Caco-2 (cell line): ENCODE results near the gene ADARB2. TPM values are rescaled to one million over a fixed set of nuclear protein-coding genes. Genes with fewer than 3 reads are reported as not detected.

Experiments used
- BruUV-seq: library from RNA; stranded (reverse); fragments of 400-500 nt; replicated peaks from 2 replicates; lab custom pipeline; 2021; lab: Mats Ljungman, UMichigan
- CTCF ChIA-PET: fragments of 300-600 bp; sonication (Branson Sonifier 250); formaldehyde crosslinking; loops from one replicate; lab custom pipeline; 2022; ENCODE audit warnings: antibody characterized with exemption; lab: Charles Lee
- POLR2A ChIA-PET: fragments of 300-600 bp; sonication (Branson Sonifier 250); formaldehyde crosslinking; loops from one replicate; lab custom pipeline; 2022; ENCODE audit warnings: antibody characterized with exemption; lab: Charles Lee
- DNase-seq, 2 experiments: peaks; one replicate each; pipeline versions ENCODE4 v3.0.0 to v3.0.0-alpha.2; 2020 to 2022
- H3K27me3 ChIP-seq: replicated peaks from 2 replicates; pipeline ENCODE4 v1.6.0; 2011; ENCODE audit warnings: low read length; ENCODE audit not compliant: control insufficient read depth, insufficient read depth
- H3K36me3 ChIP-seq: 2 replicates; pipeline ENCODE4 v1.5.1; 2011; ENCODE audit warnings: low read length; ENCODE audit not compliant: control insufficient read depth, insufficient read depth
- H3K4me1 ChIP-seq: fragments of 250-450 bp; sonication (Bioruptor Pico); 2 replicates; pipeline ENCODE4 v1.5.1; 2020; ENCODE audit warnings: mild to moderate bottlenecking
- H3K4me3 ChIP-seq: 2 replicates; pipeline ENCODE4 v1.5.1; 2011; ENCODE audit warnings: low read depth, mild to moderate bottlenecking, control low read depth, low read length
- H3K9me3 ChIP-seq: fragments of 250-450 bp; sonication (Bioruptor Pico); 2 replicates; pipeline ENCODE4 v1.5.1; 2020; ENCODE audit warnings: mild to moderate bottlenecking, moderate library complexity
- H3K27ac Mint-ChIP-seq: one replicate; pipeline ENCODE4 v1.8.0; 2022; ENCODE audit warnings: mixed read lengths; ENCODE audit not compliant: unreplicated experiment
- H3K27me3 Mint-ChIP-seq: one replicate; pipeline ENCODE4 v1.8.0; 2022; ENCODE audit warnings: mixed read lengths; ENCODE audit not compliant: insufficient read depth, unreplicated experiment
- H3K36me3 Mint-ChIP-seq: one replicate; pipeline ENCODE4 v1.8.0; 2022; ENCODE audit warnings: mild to moderate bottlenecking, mixed read lengths; ENCODE audit not compliant: insufficient read depth, unreplicated experiment
- H3K4me1 Mint-ChIP-seq: one replicate; pipeline ENCODE4 v1.8.0; 2022; ENCODE audit warnings: low read depth, mixed read lengths; ENCODE audit not compliant: unreplicated experiment
- H3K4me3 Mint-ChIP-seq: one replicate; pipeline ENCODE4 v1.8.0; 2022; ENCODE audit warnings: mild to moderate bottlenecking, moderate library complexity, mixed read lengths; ENCODE audit not compliant: unreplicated experiment
- H3K9me3 Mint-ChIP-seq: one replicate; pipeline ENCODE4 v1.8.0; 2022; ENCODE audit warnings: mixed read lengths; ENCODE audit not compliant: unreplicated experiment
- CTCF ChIP-seq, 2 experiments: fragments of 200-600 bp in 1 of 2; IDR thresholded peaks; 1 replicate in 1 of 2; 2 replicates in 1 of 2; pipeline versions ENCODE4 v1.5.1 to v1.8.0; 2011 to 2022; ENCODE audit warnings: antibody characterized with exemption in 1 of 2, control low read depth in 1 of 2, inconsistent platforms in 1 of 2, low read depth in 1 of 2, low read length in 1 of 2, mild to moderate bottlenecking in 1 of 2, moderate library complexity in 1 of 2; ENCODE audit not compliant: insufficient read depth in 1 of 2, severe bottlenecking in 1 of 2, unreplicated experiment in 1 of 2
- intact Hi-C: fragments of 100-400 bp; cut with micrococcal nuclease; formaldehyde crosslinking; loops from one replicate; pipeline ENCODE4 v1.10.0; 2022; ENCODE audit not compliant: unreplicated experiment
- total RNA-seq: library from RNA; stranded (reverse); gene quantifications from 2 replicates; pipeline ENCODE4 v1.2.3, GENCODE V29; 2022

Gene ADARB2
- total RNA-seq, 1 experiment from 2014 or later, result 0.27 TPM

GRCh38 chr10:1546431-1547110 lies 190.8 kb downstream of the ADARB2 start:
- H3K36me3 ChIP-seq, result no peaks in the 10 kb centered on the region
- Mint-ChIP-seq H3K4me3 (no peak overlapping the region), H3K27ac (no peak overlapping the region), H3K36me3 (no peaks in the 10 kb centered on the region), H3K27me3 (peaks cover 31% of the 10 kb centered on the region), H3K9me3 (peaks cover 25% of the 10 kb centered on the region), H3K4me1 (no peaks in the 10 kb centered on the region)
- no peak for TF ChIP-seq CTCF (IDR thresholded peaks at IDR 0.05; ENCODE audit: insufficient read depth in 1 of 2, low read depth in 1 of 2, low read length in 1 of 2, severe bottlenecking in 1 of 2, unreplicated experiment in 1 of 2)
- intact Hi-C loops, result no loop called here
- H3K27me3 ChIP-seq, result no peaks in the 10 kb centered on the region; the same call in 1 of the 2 replicates
- ChIA-PET POLR2A (no interaction called here), CTCF (no interaction called here)
- BruUV-seq, result no TSS peak
- no peaks in the 10 kb centered on the region for H3K4me1 ChIP-seq
- no peak for DNase-seq
- H3K9me3 ChIP-seq, result peaks cover 11% of the 10 kb centered on the region
- H3K4me3 ChIP-seq, result no peak overlapping the region

GRCh38 chr10:1545524-1545923 lies 191.8 kb downstream of the ADARB2 start:
- H3K27me3 Mint-ChIP-seq, result peaks cover 26% of the 10 kb centered on the region
- Histone ChIP-seq H3K4me1 (no peaks in the 10 kb centered on the region), H3K9me3 (peaks cover 11% of the 10 kb centered on the region), H3K27me3 (no peaks in the 10 kb centered on the region; the same call in 1 of the 2 replicates), H3K36me3 (no peaks in the 10 kb centered on the region), H3K4me3 (no peak overlapping the region)
- no peaks in the 10 kb centered on the region for H3K36me3 Mint-ChIP-seq
- no peak for DNase-seq
- ChIA-PET POLR2A (no interaction called here), CTCF (no interaction called here)
- intact Hi-C loops, result no loop called here
- TF ChIP-seq CTCF (IDR thresholded peaks at IDR 0.05; ENCODE audit: insufficient read depth in 1 of 2, low read depth in 1 of 2, low read length in 1 of 2, severe bottlenecking in 1 of 2, unreplicated experiment in 1 of 2), result no peak
- BruUV-seq, result no TSS peak
- no peaks in the 10 kb centered on the region for H3K4me1 Mint-ChIP-seq
- H3K4me3 Mint-ChIP-seq, result no peak overlapping the region
- peaks cover 25% of the 10 kb centered on the region for H3K9me3 Mint-ChIP-seq
- no peak overlapping the region for H3K27ac Mint-ChIP-seq

GRCh38 chr10:1544929-1545328 lies 192.4 kb downstream of the ADARB2 start:
- no peaks in the 10 kb centered on the region; the same call in 1 of the 2 replicates for H3K27me3 ChIP-seq
- ChIA-PET POLR2A (no interaction called here), CTCF (no interaction called here)
- DNase-seq, result no peak
- no TSS peak for BruUV-seq
- H3K9me3 ChIP-seq, result peaks cover 11% of the 10 kb centered on the region
- H3K27ac Mint-ChIP-seq, result no peak overlapping the region
- H3K36me3 ChIP-seq, result no peaks in the 10 kb centered on the region
- no peaks in the 10 kb centered on the region for H3K4me1 ChIP-seq
- intact Hi-C loops, result no loop called here
- no peak for TF ChIP-seq CTCF (IDR thresholded peaks at IDR 0.05; ENCODE audit: insufficient read depth in 1 of 2, low read depth in 1 of 2, low read length in 1 of 2, severe bottlenecking in 1 of 2, unreplicated experiment in 1 of 2)
- H3K36me3 Mint-ChIP-seq, result no peaks in the 10 kb centered on the region
- no peak overlapping the region for H3K4me3 ChIP-seq
- H3K9me3 Mint-ChIP-seq, result peaks cover 25% of the 10 kb centered on the region
- no peak overlapping the region for H3K4me3 Mint-ChIP-seq
- peaks cover 22% of the 10 kb centered on the region for H3K27me3 Mint-ChIP-seq
- no peaks in the 10 kb centered on the region for H3K4me1 Mint-ChIP-seq
